T-helper 17 cell (primary cell): ENCODE data around the gene DPP4. TPM values are rescaled to one million over a fixed set of nuclear protein-coding genes. Genes with fewer than 3 reads are reported as not detected.
"Not testable (repeated sequence)": the region's sequence is repeated elsewhere in the genome, so short reads cannot be mapped to it uniquely, and the experiment has no call there.

Experiments used
- ATAC-seq: fragments of 150-1000 bp; cut with Tn5 transposase; 2 replicates; pipeline ENCODE4 v1.10.0; 2021; ENCODE audit warnings: mild to moderate bottlenecking, moderate library complexity
- DNase-seq, 3 donors: peaks; one replicate each; pipeline versions ENCODE4 v3.0.0 to v3.0.0-alpha.2; 2020 to 2021
- H3K9me3 ChIP-seq: one replicate; pipeline ENCODE4 v1.7.0; 2013; ENCODE audit warnings: low read length, mild to moderate bottlenecking; ENCODE audit not compliant: control insufficient read depth, poor library complexity, severe bottlenecking
- H3K27ac Mint-ChIP-seq: one replicate; pipeline ENCODE4 v1.8.0; 2022; ENCODE audit warnings: mild to moderate bottlenecking, moderate library complexity, mixed read lengths
- H3K27me3 Mint-ChIP-seq: one replicate; pipeline ENCODE4 v1.8.0; 2022; ENCODE audit warnings: mixed read lengths
- H3K36me3 Mint-ChIP-seq: one replicate; pipeline ENCODE4 v1.8.0; 2022; ENCODE audit warnings: low read depth, mixed read lengths
- H3K4me1 Mint-ChIP-seq: one replicate; pipeline ENCODE4 v1.8.0; 2022; ENCODE audit warnings: mild to moderate bottlenecking, mixed read lengths
- H3K4me3 Mint-ChIP-seq: one replicate; pipeline ENCODE4 v1.8.0; 2022; ENCODE audit warnings: mild to moderate bottlenecking, moderate library complexity, mixed read lengths
- total RNA-seq, 4 donors: library from RNA in 2 of 4; stranded (reverse) in 2 of 4; gene quantifications; one replicate each; pipeline ENCODE4 v1.2.3 and lab custom pipeline; 2022 to 2026

DPP4 gene
- total RNA-seq, 2 donors from 2014 or later, result 53.6 to 57.3 TPM

GRCh38 chr2:162061021-162061420 is 13.0 kb downstream of the DPP4 start:
- Mint-ChIP-seq H3K4me3 (peak overlapping the region; percentile 42), H3K27ac (peak overlapping the region; percentile 99), H3K36me3 (peaks cover 3% of the 10 kb centered on the region), H3K27me3 (no peaks in the 10 kb centered on the region), H3K4me1 (peaks cover 51% of the 10 kb centered on the region)
- no peaks in the 10 kb centered on the region for H3K9me3 ChIP-seq
- ATAC-seq (no peak), DNase-seq (no peak)

DNA sequence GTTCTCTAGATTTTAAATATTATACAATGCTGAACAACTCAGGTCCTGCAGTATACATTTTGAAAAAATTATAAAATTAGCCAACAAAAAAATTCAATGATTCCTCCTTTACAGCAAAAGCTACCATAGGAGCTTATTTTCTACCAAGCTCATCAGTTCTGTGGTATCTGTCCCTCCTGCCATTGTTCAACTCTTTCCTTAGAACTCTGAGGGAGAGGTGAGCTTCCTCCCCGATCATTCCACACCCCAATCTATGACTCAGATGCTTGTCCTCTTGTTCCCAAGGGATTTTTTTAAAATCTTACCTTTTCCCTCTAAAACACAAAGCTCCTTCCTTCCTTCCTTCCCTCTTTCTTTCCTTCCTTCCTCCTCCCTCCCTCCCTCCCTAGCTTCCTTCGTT is 13.5 kb downstream of the DPP4 start:
- Mint-ChIP-seq H3K36me3 (peaks cover 4% of the 10 kb centered on the region), H3K4me1 (peaks cover 51% of the 10 kb centered on the region), H3K27ac (peak overlapping the region; percentile 91), H3K27me3 (no peaks in the 10 kb centered on the region), H3K4me3 (no peak overlapping the region)
- H3K9me3 ChIP-seq, result no peaks in the 10 kb centered on the region
- ATAC-seq, result no peak
- DNase-seq, result no peak

DNA sequence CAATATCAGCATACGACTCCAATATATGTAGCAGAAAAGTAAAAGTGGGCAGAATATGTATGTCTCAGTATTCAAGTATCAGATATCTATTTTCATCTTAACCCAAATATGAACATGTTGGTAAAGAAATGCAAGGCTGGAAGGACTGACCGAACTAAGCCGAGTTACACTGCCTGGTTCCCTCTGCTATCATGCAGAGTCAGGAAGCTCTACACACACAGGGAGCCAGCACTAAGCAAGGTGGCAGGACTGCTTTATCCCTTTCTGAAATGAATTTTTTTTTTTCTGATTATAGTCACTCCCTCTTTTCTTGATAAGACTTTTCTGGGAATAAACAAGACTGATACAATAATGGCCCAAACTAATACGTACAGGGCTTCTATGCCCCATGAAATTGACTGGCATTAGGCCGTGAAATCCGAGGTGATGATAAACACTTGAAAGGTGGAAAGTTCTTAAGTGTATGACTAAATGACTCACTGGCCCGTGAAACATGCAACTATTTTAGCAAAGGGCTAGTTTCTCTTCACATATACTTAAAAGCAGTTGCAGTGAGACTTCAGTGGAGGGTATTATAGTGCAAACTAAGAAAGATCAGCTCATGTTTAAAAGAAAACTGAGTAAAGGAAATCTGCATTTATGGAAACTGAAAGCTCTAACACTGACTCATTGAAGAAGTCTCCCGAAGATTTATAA is 14.9 kb downstream of the DPP4 start:
- Mint-ChIP-seq H3K4me3 (peak overlapping the region; percentile 83), H3K4me1 (peaks cover 55% of the 10 kb centered on the region), H3K27ac (peak overlapping the region; percentile 91), H3K27me3 (no peaks in the 10 kb centered on the region), H3K36me3 (peaks cover 4% of the 10 kb centered on the region)
- H3K9me3 ChIP-seq, result no peaks in the 10 kb centered on the region
- DNase-seq, result no peak
- peak; percentile 55 for ATAC-seq

DNA sequence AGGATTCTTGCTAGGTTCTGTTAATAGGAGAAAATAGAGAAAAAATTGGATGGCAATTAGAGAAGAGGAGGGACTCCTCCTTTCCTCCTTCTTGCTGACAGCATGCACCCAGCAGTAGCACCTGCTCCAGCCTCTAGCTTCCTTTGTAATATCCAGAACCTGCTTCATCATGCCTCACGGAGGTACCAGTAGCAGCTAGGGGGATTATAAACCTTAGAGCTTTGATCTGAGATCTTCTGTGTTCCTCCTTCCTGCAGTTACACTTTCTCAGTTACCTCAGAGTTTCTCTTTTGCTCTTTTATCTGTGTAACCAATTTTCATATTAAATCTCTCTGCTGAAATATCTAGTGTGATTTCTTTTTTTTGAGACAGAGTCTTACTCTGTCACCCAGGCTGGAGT is 16.6 kb downstream of the DPP4 start:
- Mint-ChIP-seq H3K36me3 (peaks cover 8% of the 10 kb centered on the region), H3K4me3 (peak overlapping the region; percentile 72), H3K27me3 (no peaks in the 10 kb centered on the region), H3K27ac (peak overlapping the region; percentile 91), H3K4me1 (peaks cover 46% of the 10 kb centered on the region)
- no peak for DNase-seq
- peak; percentile 51 for ATAC-seq
- H3K9me3 ChIP-seq, result no peaks in the 10 kb centered on the region

- Mint-ChIP-seq H3K4me3 (no peak overlapping the region), H3K27me3 (no peaks in the 10 kb centered on the region), H3K27ac (peak overlapping the region; percentile 91), H3K36me3 (peaks cover 9% of the 10 kb centered on the region), H3K4me1 (peaks cover 48% of the 10 kb centered on the region)
- H3K9me3 ChIP-seq, result no peaks in the 10 kb centered on the region
- ATAC-seq (no peak), DNase-seq (no peak)
Measured at GRCh38 chr2:162056796-162057399, 17.1 kb downstream of the DPP4 start.

GRCh38 chr2:162053808-162054155 is 20.2 kb downstream of the DPP4 start:
- Mint-ChIP-seq H3K36me3 (peaks cover 6% of the 10 kb centered on the region), H3K4me3 (no peak overlapping the region), H3K27me3 (no peaks in the 10 kb centered on the region), H3K27ac (no peak overlapping the region), H3K4me1 (peaks cover 37% of the 10 kb centered on the region)
- no peak for ATAC-seq
- no peak for DNase-seq
- no peaks in the 10 kb centered on the region for H3K9me3 ChIP-seq

DNA sequence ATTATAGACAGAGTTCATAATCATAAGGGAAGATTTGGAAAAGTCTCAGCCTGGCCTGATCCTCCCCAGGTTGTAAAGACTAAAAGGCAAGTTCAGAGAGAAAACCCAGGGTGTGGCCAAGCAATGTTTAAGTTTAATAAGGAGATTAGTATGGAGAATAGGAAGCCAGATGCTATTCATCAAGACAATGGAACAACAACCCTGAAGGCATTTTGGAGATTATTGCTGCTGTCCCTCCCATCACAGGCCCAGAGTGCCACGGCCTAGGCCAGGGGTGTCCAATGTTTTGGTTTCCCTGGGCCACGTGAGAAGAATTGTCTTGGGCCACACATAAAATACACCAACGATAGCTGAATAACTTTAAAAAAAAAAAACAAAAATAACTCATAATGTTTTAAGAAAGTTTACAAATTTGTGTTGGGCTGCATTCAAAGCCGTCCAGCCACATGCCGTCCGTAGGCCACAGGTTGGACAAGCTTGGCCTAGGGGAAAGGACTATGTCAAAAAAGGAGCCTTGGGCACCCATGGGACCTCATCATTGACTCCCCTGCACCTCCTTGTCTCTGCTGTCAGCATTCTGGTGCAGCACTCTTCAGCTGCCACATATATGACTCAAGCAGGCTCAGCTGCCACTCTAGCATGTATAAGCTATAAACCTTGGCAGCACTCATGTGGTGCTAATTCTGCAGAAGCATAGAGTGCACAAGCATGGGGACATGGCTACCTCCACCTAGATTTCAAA is 20.8 kb downstream of the DPP4 start:
- Mint-ChIP-seq H3K4me1 (peaks cover 41% of the 10 kb centered on the region), H3K4me3 (no peak overlapping the region), H3K27me3 (no peaks in the 10 kb centered on the region), H3K36me3 (peaks cover 10% of the 10 kb centered on the region), H3K27ac (no peak overlapping the region)
- DNase-seq (no peak), ATAC-seq (no peak)
- no peaks in the 10 kb centered on the region for H3K9me3 ChIP-seq

DNA sequence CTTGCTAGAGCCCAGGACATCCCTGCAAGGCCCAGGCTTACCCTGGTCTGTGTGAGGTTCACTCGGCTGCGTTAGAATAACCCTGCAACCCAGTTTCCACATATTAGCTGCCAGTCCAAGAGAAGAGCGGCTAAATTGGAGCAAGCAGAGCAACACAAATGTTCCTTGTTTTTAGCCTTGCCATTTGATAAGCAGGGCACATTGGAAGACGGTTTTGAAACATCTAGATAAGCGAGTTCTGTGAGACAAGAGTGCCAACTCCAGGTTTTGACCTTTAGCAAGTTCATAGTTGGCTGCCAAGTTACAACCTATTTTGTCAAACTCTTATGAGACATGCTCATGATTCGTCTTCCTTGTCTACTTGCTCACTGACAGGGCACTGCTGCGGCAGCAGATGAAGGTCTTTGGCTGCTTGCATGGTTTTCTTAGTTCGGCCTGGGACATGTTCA is 23.5 kb downstream of the DPP4 start:
- peaks cover 9% of the 10 kb centered on the region for H3K36me3 Mint-ChIP-seq
- no peak overlapping the region for H3K27ac Mint-ChIP-seq
- no peak overlapping the region for H3K4me3 Mint-ChIP-seq

DNA sequence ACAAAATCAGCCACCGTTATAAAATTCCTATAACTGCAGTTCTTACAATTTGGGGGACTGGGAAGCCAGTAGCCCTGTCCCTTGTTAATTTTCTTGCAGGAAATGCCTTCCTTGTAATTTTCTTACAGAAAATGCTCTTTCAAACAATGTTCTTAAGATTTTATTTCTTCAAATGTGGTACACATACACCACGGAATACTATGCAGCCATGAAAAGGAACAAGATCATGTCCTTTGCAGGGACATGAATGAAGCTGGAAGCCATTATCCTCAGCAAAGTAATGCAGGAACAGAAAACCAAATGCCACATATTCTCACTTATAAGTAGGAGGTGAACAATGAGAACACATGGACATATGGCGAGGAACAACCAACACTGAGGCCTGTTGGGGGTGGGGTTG is 24.9 kb downstream of the DPP4 start:
- peaks cover 20% of the 10 kb centered on the region for H3K4me1 Mint-ChIP-seq
- peak overlapping the region; percentile 10 for H3K27ac Mint-ChIP-seq
- not testable (repeated sequence) for H3K9me3 ChIP-seq, ATAC-seq, H3K27me3 Mint-ChIP-seq, H3K36me3 Mint-ChIP-seq, DNase-seq, H3K4me3 Mint-ChIP-seq

More for the DNA sequence above, 23.5 kb downstream of the DPP4 start:
- H3K9me3 ChIP-seq, result no peaks in the 10 kb centered on the region
- peaks cover 28% of the 10 kb centered on the region for H3K4me1 Mint-ChIP-seq
- H3K27me3 Mint-ChIP-seq, result no peaks in the 10 kb centered on the region
- no peak for ATAC-seq
- no peak for DNase-seq

GRCh38 chr2:162044586-162044985 is 29.4 kb downstream of the DPP4 start:
- H3K27me3 Mint-ChIP-seq, result no peaks in the 10 kb centered on the region
- no peak overlapping the region for H3K27ac Mint-ChIP-seq
- no peaks in the 10 kb centered on the region for H3K9me3 ChIP-seq
- no peak overlapping the region for H3K4me3 Mint-ChIP-seq
- ATAC-seq (no peak), DNase-seq (no peak)
- H3K4me1 Mint-ChIP-seq, result peaks cover 19% of the 10 kb centered on the region
- H3K36me3 Mint-ChIP-seq, result peaks cover 17% of the 10 kb centered on the region

- no peaks in the 10 kb centered on the region for H3K9me3 ChIP-seq
- no peaks in the 10 kb centered on the region for H3K27me3 Mint-ChIP-seq
- H3K27ac Mint-ChIP-seq, result no peak overlapping the region
- no peak for DNase-seq
- peaks cover 13% of the 10 kb centered on the region for H3K36me3 Mint-ChIP-seq
- peaks cover 12% of the 10 kb centered on the region for H3K4me1 Mint-ChIP-seq
- ATAC-seq, result no peak
- no peak overlapping the region for H3K4me3 Mint-ChIP-seq
Measured at GRCh38 chr2:162043132-162043531, 30.9 kb downstream of the DPP4 start.

GRCh38 chr2:162041485-162041884 is 32.5 kb downstream of the DPP4 start:
- no peak for ATAC-seq
- Mint-ChIP-seq H3K27me3 (no peaks in the 10 kb centered on the region), H3K36me3 (peaks cover 13% of the 10 kb centered on the region), H3K27ac (peak overlapping the region; percentile 11), H3K4me3 (no peak overlapping the region), H3K4me1 (peaks cover 13% of the 10 kb centered on the region)
- H3K9me3 ChIP-seq, result no peaks in the 10 kb centered on the region
- no peak for DNase-seq

- Mint-ChIP-seq H3K27me3 (no peaks in the 10 kb centered on the region), H3K4me1 (peaks cover 15% of the 10 kb centered on the region), H3K4me3 (no peak overlapping the region), H3K36me3 (peaks cover 17% of the 10 kb centered on the region), H3K27ac (peak overlapping the region; percentile 32)
- DNase-seq, result no peak
- no peak for ATAC-seq
- H3K9me3 ChIP-seq, result no peaks in the 10 kb centered on the region
Measured at GRCh38 chr2:162038725-162039124, 35.3 kb downstream of the DPP4 start.
